PFSK-1 (cell line): ENCODE measurements around the gene FGR.

ENCODE experiments used
- POLR2AphosphoS5 ChIP-seq: IDR thresholded peaks from 2 replicates; pipeline ENCODE4 v1.6.1; 2012; ENCODE audit warnings: low read depth, mild to moderate bottlenecking, control low read depth, low read length, moderate library complexity
- SIN3A ChIP-seq: IDR thresholded peaks from 2 replicates; pipeline ENCODE4 v1.6.1; 2012; ENCODE audit warnings: mild to moderate bottlenecking, low read length, moderate library complexity, borderline replicate concordance; ENCODE audit not compliant: insufficient read depth
- TAF1 ChIP-seq: IDR thresholded peaks from 2 replicates; pipeline ENCODE4 v1.6.1; 2012; ENCODE audit warnings: low read length, control low read depth, borderline replicate concordance; ENCODE audit not compliant: insufficient read depth
- TF ChIP-seq, protein P1 (sequence below), 2 experiments: IDR thresholded peaks; 2 replicates each; pipeline versions ENCODE4 v1.6.1 to v1.8.0; 2011 to 2012; ENCODE audit warnings: low read depth in 2 of 2, low read length in 2 of 2, control low read depth in 1 of 2, inconsistent platforms in 1 of 2, mild to moderate bottlenecking in 1 of 2, moderate library complexity in 1 of 2; ENCODE audit not compliant: insufficient read depth in 1 of 2

DNA sequence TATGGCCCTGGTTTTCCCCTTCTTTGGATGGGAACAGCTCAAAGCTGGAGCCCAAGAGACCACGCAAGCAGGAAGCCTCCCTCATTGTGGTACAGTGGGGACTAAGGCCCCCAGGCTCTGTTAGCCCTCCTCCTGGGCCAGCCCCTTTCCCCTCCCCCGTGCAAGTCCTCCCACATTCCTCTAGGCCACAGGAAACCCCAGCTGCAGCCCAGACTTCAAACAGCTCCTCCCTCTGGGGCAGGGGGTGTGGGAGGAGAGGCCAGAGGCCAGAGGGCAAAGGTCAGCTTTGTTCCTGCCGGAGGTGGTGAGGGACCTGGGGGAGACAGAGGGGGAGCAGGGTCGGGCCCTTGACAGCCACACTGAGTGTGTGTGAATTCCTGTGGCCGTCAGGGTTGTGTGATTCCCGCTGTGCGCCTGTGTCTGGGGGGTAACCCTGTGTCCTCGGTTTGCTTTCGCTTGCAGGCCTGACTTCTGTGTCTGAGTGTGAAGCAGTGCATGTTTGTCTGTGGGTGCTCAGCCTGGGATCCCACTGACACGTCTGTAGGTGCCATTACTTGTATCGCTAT lies 27.7 kb downstream of the FGR start:
- TF ChIP-seq TAF1 (no peak), SIN3A (no peak), POLR2AphosphoS5 (no peak)
- TF ChIP-seq, protein P1, sequence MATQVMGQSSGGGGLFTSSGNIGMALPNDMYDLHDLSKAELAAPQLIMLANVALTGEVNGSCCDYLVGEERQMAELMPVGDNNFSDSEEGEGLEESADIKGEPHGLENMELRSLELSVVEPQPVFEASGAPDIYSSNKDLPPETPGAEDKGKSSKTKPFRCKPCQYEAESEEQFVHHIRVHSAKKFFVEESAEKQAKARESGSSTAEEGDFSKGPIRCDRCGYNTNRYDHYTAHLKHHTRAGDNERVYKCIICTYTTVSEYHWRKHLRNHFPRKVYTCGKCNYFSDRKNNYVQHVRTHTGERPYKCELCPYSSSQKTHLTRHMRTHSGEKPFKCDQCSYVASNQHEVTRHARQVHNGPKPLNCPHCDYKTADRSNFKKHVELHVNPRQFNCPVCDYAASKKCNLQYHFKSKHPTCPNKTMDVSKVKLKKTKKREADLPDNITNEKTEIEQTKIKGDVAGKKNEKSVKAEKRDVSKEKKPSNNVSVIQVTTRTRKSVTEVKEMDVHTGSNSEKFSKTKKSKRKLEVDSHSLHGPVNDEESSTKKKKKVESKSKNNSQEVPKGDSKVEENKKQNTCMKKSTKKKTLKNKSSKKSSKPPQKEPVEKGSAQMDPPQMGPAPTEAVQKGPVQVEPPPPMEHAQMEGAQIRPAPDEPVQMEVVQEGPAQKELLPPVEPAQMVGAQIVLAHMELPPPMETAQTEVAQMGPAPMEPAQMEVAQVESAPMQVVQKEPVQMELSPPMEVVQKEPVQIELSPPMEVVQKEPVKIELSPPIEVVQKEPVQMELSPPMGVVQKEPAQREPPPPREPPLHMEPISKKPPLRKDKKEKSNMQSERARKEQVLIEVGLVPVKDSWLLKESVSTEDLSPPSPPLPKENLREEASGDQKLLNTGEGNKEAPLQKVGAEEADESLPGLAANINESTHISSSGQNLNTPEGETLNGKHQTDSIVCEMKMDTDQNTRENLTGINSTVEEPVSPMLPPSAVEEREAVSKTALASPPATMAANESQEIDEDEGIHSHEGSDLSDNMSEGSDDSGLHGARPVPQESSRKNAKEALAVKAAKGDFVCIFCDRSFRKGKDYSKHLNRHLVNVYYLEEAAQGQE (IDR thresholded peaks at IDR 0.05; ENCODE audit: insufficient read depth in 1 of 2, low read depth in 2 of 2, low read length in 2 of 2) = no peak
